ENCODE results near the gene NRROS.

NRROS gene

DNA sequence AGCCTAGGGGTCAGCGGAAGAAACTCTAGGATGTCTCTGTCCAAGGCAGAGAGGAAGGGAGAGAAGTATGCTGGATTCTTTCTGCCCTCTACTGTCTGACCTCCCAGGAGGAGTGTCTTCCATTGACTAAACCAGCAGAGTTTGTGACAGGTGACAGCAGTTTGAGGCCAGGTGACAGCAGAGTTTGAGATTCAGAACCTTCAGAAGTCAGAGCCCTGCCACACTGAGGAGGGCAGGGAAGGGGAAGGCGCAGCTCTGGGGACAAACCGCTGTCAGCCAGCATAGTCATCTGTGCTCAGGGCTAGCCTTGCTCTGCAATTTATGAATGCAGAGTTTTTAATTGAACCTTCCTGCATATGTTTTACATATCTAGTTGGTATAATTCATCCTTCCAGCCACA lies 12.3 kb downstream of the NRROS start:
- no peak for DNase-seq

DNA sequence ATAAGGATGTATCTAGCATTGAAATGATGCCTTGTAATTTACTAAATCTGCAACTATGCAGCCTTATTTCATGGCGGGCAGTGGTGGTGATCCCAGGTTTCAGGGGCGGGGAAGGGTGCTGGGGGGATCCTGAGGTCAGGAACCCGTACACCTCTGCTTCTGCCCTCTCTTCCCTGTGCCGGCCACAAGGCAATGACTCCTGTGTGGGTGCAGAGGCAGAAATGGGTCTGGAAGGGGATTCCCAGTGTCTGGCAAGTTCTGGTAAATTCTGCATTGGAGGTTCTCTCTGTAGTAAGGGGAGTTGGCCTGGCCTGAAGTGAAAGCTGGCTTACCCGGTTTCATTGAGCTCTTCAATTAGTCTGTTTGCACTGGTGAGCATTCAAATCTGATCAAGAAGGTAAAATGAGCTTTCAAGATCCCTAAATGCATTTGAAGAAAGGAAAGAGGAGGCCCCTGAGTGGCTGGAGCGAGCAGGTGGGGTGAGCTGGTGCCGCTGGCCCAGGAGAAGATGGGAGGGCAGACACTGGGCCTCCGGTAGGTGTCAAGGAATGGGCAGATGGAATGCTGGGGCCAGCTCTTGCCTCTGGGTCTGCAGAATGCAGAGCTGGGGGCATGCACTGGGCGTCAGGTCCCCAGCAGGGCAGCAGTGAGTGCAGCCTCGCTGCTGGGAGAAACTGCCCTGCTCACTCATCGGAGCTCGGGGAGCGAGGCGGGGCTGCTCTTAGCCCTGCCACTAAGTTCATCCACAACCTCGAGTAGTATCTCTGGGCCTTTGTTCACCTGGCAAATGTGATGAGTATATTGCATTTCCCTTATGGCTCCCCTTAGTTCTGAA lies 13.7 kb downstream of the NRROS start:
- DNase-seq, result no peak

DNA sequence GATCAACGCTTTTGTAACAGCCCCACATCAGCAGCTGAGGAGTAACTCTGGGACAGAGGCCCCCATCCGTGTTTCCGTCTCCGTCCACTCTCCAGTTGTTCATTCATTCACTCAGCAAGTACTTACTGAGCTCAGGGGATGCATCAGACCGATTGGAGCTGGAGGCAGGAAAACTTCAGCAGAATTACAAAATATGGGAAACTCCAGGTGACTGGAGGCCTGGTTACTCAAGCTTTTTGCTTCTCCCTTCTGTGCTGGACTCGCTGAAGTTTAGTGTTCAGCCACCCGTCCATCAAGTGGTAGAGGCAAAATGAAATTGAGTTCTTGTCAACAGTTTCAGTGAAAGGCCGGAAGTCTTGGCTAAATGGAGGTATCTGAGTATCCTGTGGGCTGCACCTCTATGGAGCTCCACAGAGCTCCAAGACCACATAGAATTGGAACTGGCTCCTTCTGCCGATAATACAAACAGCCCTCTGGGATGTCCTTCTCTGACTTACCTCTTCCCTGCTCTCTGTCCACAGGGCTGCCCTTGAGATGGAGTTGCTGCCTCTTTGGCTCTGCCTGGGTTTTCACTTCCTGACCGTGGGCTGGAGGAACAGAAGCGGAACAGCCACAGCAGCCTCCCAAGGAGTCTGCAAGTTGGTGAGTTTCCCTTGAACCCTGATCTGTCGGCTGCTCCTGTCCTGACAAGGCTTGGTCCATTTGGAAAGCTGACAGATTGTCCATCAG lies 14.7 kb downstream of the NRROS start:
- DNase-seq, result no peak

DNA sequence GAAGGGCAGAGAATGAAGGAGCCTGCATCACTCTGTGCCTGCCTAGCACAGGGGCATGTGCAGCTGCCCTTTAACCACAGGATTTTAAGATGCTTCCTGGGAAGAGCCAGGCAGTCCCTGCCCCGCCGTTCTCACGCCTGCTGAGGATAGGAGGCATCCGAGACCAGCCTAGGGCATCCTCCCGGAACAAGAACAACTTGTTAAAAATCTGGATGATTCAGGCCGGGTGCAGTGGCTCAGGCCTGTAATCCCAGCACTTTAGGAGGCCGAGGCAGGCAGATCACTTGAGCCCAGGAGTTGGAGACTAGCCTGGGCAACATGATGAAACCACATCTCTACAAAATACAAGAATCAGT lies 15.2 kb downstream of the NRROS start:
- no peak for DNase-seq

DNA sequence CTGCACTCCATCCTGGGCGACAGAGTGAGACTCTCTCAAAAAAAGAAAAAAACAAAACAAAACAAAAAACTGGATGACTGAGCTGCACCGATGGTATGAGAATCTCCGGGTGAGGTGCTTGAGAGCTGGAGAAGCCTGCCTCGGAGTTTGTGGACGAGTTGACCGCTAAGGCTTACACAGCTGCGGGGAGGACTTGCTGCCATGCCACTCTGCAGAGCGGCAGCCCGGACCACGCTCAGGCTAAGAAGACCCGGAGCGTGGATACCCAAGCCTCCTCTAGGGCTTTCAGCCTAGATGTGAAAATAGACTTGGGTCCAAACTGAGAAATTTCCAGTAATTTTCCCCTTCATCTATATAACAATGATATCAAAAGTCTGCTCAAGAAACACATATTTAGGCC lies 16.0 kb downstream of the NRROS start:
- DNase-seq, result no peak

DNA sequence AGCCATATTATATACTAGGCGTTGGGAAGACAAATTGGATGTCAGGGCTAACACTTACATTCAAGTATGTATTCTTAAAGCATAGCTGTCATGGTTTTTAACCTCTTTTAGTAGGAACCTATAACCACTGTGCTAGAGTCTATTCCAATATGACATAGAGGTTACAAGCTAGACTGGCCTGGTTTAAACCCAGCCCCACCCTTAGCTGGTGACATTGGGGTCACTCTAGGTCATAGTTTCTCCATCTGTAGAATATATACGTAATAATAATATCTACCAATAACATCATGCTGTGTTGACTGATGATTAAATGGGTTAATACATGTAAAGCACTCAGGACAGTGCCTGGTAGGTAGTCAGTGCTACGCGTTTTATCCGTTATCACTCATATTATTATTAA lies 16.7 kb downstream of the NRROS start:
- no peak for DNase-seq

DNA sequence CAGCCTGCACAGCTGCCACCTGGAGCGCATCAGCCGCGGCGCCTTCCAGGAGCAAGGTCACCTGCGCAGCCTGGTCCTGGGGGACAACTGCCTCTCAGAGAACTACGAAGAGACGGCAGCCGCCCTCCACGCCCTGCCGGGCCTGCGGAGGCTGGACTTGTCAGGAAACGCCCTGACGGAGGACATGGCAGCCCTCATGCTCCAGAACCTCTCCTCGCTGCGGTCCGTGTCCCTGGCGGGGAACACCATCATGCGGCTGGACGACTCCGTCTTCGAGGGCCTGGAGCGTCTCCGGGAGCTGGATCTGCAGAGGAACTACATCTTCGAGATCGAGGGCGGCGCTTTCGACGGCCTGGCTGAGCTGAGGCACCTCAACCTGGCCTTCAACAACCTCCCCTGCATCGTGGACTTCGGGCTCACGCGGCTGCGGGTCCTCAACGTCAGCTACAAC lies 20.4 kb downstream of the NRROS start:
- no peak for DNase-seq

DNA sequence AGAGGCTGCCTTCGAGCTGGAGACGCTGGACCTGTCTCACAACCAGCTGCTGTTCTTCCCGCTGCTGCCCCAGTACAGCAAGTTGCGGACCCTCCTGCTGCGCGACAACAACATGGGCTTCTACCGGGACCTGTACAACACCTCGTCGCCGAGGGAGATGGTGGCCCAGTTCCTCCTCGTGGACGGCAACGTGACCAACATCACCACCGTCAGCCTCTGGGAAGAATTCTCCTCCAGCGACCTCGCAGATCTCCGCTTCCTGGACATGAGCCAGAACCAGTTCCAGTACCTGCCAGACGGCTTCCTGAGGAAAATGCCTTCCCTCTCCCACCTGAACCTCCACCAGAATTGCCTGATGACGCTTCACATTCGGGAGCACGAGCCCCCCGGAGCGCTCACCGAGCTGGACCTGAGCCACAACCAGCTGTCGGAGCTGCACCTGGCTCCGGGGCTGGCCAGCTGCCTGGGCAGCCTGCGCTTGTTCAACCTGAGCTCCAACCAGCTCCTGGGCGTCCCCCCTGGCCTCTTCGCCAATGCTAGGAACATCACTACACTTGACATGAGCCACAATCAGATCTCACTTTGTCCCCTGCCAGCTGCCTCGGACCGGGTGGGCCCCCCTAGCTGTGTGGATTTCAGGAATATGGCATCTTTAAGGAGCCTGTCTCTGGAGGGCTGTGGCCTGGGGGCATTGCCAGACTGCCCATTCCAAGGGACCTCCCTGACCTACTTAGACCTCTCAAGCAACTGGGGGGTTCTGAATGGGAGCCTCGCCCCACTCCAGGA lies 21.1 kb downstream of the NRROS start:
- no peak for DNase-seq

DNA sequence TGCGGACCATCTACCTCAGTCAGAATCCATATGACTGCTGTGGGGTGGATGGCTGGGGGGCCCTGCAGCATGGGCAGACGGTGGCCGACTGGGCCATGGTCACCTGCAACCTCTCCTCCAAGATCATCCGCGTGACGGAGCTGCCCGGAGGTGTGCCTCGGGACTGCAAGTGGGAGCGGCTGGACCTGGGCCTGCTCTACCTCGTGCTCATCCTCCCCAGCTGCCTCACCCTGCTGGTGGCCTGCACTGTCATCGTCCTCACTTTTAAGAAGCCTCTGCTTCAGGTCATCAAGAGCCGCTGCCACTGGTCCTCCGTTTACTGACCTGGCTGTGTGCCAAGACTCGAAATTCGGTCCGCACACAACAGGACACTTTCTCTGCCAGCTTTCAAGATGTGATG lies 21.9 kb downstream of the NRROS start:
- no peak for DNase-seq

DNA sequence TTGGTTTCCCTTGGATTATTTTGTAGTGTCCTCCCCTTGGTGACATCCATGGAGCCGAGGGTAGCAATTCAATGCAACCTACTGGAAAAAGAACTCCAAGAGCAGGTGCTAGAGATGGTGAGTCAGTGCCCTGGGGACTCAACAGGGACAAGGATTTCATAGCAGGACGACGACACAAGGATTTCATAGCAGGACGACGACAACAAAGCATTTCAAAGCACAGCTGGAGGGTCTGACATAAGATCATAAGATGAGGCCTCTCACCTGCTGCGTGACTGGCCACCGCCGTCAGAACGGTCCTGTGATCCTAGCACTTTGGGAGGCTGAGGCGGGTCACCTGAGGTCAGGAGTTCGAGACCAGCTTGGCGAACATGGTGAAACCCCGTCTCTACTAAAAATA lies 22.5 kb downstream of the NRROS start:
- DNase-seq, result no peak

DNA sequence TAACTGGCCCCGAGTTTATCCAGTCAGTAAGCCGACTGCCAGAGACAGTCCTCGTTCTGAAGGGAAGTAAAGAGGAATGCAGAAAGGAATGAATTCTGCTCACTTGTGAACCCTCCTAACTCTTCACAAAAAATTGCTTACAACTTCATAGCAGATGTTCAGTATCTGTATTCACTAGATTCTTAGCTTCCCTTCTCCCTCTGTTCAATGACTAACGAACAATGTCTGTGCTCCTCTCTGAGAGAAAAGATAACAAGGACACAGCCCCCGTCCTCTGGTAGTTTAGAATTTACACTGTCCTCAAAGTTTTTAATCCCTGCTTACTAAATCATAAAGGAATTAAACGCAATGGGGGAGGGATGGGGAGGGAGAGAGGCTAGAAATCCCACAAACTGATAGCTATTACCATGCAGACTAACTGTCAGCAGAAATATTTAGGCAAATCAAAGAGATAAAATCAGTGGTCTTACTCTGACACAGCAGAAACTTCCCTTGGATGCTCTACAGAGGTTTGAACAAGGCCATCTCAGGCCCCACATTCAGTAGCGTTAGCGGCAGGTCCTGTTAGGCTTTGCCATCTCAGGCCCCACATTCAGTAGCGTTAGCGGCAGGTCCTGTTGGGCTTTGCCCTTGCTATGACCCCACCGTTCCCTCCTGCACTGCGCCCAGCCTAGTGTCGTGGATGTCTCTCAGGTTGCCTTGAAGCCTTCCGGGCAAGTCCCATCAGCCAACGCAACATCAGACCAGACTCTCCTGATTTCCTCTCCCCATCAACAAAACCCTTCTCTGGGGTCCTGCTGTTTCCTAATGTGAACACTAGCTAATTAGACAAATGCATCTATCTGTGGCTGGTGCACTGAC lies 23.4 kb downstream of the NRROS start:
- DNase-seq, result no peak

DNA sequence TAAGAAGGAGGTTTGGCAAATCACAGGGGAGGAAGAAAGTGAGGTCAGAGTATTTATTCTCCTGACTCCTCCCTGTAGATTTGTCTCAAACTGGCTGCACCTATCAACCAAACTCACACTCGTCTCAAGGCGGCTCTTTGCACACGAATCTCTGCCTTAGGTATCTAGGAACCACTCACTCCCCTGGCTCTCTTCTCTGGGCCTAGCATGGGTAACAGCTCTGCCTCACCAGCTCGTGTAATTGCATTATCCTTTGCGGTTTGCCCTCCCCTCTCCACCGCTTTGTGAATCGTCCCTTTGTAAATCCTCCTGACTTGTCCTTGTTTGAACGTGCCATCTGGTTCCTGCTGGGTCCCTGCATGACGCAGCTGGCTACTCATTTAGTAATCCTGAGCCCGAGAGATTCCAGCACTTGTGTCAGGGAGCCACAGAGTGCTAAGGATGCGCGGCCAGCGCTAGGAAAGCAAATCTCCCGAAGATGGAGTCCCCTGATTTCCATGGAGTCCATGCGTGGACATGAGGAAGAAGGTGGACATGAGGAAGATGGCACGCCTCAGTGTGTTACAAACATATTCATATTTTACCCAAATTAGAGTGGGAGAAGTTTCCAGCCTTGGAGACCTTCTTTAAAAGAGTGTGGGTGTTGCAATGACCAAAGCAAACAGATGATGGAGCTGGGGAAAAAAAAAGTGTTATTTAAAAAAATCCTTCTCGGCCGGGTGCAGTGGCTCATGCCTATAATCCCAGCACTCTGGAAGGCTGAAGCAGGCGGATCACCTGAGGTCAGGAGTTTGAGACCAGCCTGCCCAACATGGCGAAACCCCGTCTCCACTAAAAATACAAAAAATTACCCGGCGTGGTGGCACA lies 26.7 kb downstream of the NRROS start:
- no peak for DNase-seq

DNA sequence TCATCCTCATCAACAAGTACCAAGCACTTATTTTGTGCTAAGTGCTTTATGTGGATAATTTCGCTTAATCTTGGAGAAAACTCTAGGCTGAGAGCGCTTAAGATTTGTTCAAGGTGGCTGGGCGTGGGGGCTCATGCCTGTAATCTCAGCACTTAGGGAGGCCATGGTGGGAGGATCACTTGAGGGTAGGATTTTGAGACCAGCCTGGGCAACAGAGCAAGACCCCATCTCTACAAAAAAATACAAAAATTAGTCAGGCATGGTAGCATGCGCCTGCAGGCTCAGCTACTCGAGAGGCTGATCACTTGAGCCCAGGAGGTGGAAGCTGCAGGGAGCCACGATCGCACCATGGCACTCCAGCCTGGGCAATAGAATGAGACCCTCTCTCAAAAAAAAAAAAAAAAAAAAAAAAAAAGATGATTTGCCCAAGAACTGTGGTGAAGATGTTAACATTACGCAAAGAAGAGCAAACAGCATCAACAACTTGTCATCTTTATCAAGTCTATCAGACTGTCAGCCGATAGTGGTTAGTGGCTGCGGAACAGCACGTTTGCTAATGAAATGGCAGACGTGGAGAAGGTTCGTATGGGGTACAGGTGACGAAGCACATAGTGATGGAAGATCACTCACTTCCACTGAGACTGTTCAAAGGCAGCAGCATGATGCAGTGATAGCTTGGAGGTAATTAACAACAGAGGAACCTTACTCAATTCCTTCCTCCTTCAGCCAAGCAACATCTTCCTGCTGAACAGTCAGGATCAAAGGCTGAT lies 27.7 kb downstream of the NRROS start:
- DNase-seq, result no peak

DNA sequence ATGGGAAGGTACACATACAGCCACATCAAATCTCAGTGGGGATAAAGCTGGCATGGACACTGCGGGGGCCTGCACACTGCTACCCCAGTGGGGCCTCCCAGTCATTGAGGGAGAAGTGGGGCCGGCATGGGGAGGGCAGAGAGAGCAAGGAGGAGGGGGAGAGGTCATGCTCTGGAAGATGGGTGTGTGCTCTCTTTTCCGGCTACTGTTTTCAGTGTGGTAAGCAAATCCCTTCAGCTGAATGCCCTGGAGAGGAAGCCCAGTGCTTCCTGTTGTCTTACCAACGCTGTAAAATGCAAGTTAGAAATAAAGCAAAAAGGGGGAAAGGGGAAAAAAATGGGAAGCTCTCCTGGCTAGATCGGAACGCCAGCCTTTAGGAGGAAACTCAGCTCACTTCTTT lies 30.8 kb downstream of the NRROS start:
- no peak for DNase-seq

DNA sequence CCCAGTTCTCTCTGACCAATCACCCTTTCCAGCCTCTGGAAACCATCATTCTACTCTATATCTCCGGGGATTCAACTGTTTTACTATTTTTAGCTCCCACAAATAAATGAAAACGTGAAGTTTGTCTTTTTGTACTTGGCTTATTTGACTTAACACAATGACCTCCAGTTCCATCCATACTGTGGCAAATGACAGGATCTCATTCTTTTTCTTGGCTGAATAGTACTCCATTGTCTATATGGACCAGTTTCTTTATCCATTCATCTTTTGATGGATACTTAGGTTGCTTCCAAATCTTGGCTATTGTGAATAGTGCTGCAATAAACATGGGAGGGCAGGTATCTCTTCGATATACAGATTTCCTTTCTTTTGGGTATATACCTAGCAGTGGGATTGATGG lies 34.1 kb downstream of the NRROS start:
- no peak for DNase-seq

DNA sequence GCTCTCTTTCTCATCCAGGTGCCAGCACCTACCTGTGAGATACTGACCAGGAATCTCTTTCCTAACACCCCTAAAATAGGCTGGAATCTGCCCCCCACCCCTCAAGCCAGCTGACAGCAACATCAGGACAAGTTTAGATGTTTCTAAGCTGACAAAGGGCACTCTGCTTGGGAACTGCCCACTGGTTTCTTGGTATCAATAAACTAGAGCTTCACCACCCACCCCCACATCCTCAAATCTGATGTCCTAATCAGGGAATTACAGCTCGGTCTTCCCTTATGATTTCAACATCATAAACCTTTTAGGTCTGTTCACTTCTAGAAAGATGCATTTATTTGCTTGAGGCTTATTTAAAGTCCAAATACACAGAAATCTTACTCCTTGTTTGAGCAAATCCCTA lies 37.9 kb downstream of the NRROS start:
- DNase-seq, result no peak

DNA sequence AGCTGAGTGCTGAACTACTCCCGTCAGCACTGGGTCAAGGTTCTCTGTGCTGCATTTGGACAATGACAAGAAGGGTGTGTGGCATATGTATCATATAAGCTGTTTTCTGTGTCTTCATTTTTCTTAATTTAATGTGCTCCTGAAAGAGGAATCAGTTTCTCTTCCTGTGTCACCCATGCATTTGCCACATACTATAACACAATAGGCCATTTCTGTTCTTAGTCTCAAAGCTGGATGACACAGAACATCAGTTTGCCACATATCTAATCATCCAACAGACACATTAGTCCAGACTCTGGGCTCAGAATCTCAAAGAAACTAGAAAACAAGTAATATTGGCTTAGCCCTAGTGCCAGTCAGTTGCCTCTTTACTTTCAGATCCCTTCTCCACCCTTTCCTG lies 38.4 kb downstream of the NRROS start:
- DNase-seq, result no peak

DNA sequence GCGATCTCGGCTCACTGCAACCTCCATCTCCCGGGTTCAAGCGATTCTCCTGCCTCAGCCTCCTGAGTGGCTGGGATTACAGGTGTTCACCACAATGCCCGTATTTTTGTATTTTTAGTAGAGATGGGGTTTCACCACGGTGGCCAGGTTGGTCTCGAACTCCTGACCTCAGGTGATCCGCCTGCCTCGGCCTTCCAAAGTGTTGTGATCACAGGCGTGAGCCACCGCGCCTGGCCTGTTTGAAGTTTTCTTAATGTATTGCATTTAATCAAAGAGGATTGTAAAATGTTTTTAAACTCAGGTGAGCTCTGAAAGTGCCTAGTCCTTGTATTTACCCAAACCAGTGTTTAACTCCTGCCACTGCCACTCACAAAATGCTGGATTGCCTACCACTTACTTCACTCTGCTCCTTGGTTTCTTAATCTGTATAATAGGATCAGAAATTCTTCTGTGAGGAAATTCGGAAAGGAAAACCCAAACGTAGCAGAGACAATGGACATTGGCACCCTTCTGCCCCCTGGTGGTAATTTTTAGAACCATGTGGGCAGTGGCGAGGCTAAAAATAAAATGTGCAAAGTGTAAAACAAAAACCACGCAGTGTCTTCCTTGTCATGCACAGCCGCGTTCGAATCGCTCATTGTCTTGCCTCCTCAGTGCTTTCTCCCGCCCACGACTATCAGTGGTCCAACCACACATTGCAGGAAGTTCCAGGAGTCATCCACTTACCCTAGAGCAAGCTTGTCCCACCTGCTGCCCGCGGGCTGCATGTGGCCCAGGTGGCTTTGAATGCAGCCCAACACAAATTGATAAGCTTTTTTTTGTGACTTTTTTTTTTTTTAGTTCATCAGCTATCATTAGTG lies 45.3 kb downstream of the NRROS start:
- no peak for DNase-seq

DNA sequence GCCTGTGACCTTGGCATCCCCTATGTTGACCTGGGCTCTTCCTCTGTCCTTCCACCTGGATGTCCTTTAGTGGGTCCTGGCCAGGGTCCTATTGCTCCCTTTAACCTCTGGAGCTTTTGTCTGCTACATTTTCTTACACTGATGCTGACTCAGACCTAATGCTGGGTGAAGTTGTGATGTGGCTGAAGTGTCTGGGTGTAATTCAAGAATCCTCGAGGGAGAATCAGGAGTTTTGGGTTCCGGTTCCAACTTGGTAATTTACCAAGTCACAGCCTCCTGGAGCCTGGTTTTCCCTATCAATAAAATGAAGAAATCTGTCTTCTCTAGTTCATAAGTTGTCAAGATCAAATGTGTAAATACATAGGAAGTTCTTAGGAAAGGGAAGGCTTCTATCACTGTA lies 46.9 kb downstream of the NRROS start:
- DNase-seq, result no peak

DNA sequence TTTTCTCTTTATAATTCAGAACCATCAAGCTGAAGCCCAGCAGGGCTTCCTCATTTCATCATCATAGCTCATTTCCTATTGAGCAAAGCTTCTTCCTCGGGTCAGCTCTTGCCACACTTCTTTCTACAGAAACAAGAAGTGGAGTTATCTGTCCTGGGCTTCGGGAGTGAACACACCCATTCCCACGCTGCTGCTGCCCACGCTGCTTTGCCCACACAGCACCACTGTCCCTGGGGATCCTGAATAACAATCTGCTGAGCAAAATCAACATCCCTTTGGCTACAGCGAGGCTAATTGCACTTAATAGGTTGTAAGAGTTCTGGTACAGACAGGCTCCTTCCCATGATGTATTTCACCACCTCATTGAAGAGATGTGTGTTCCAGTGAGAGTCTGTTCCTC lies 48.9 kb downstream of the NRROS start:
- DNase-seq, result no peak

Measured in activated gamma-delta T cell (primary cell).